ENCODE data around the gene ST6GALNAC5. TPM values are rescaled to one million over a fixed set of nuclear protein-coding genes. Genes with fewer than 3 reads are reported as not detected.

ST6GALNAC5 gene
- total RNA-seq, 1 donor from 2014 or later, result 32.9 TPM

GRCh38 chr1:76861149-76861548 lies 6.1 kb upstream of the ST6GALNAC5 start:
- Histone ChIP-seq H3K4me3 (no peak overlapping the region), H3K27ac (no peak overlapping the region), H3K9me3 (no peaks in the 10 kb centered on the region), H3K4me1 (peaks cover 0 to 18% of the 10 kb centered on the region in 2 donors), H3K27me3 (no peaks in the 10 kb centered on the region), H3K36me3 (no peaks in the 10 kb centered on the region)
- DNase-seq (ENCODE audit: low spot score in 2 of 2), result no peak
- TF ChIP-seq CTCF (IDR thresholded peaks at IDR 0.05), result no peak
- intact Hi-C loops (cut with DNase I), result loop anchor here (10.0 kb wide), 1 partner anchor 436 kb away; no protein-coding TSS in a partner anchor

- TF ChIP-seq CTCF (IDR thresholded peaks at IDR 0.05), result no peak
- Histone ChIP-seq H3K27me3 (no peaks in the 10 kb centered on the region), H3K36me3 (no peaks in the 10 kb centered on the region), H3K4me1 (peaks cover 0 to 18% of the 10 kb centered on the region in 2 donors), H3K27ac (no peak overlapping the region), H3K4me3 (no peak overlapping the region), H3K9me3 (no peaks in the 10 kb centered on the region)
- intact Hi-C loops (cut with DNase I), result loop anchor here (10.0 kb wide), 1 partner anchor 438 kb away; no protein-coding TSS in a partner anchor
- no peak for DNase-seq (ENCODE audit: low spot score in 2 of 2)
These were observed 4.8 kb upstream of the ST6GALNAC5 start for GRCh38 chr1:76862447-76862846.

GRCh38 chr1:76864383-76864782 lies 2.9 kb upstream of the ST6GALNAC5 start:
- DNase-seq (ENCODE audit: low spot score in 2 of 2), result no peak
- Histone ChIP-seq H3K4me1 (peaks cover 0 to 21% of the 10 kb centered on the region in 2 donors), H3K4me3 (peak overlapping the region in 1 of 2 donors; percentile 35), H3K27ac (peak overlapping the region in 1 of 2 donors; percentile 28), H3K9me3 (no peaks in the 10 kb centered on the region), H3K36me3 (no peaks in the 10 kb centered on the region), H3K27me3 (no peaks in the 10 kb centered on the region)
- TF ChIP-seq CTCF (IDR thresholded peaks at IDR 0.05), result no peak
- intact Hi-C loops (cut with DNase I), result loop anchor here (10.0 kb wide), 1 partner anchor 440 kb away; no protein-coding TSS in a partner anchor

GRCh38 chr1:76865696-76866286 lies 1.5 kb upstream of the ST6GALNAC5 start:
- Histone ChIP-seq H3K4me3 (peak overlapping the region in 1 of 2 donors; percentile 76), H3K36me3 (no peaks in the 10 kb centered on the region), H3K27me3 (no peaks in the 10 kb centered on the region), H3K27ac (peak overlapping the region; percentile 22 to 33), H3K4me1 (peaks cover 0 to 21% of the 10 kb centered on the region in 2 donors), H3K9me3 (no peaks in the 10 kb centered on the region)
- DNase-seq (ENCODE audit: low spot score in 2 of 2), result no peak
- no peak for TF ChIP-seq CTCF (IDR thresholded peaks at IDR 0.05)
- intact Hi-C loops (cut with DNase I), result loop anchor here (10.0 kb wide), 1 partner anchor 441 kb away; no protein-coding TSS in a partner anchor

- peak overlapping the region in 1 of 2 donors; percentile 69 for H3K27ac ChIP-seq
- H3K4me1 ChIP-seq, result peaks cover 0 to 21% of the 10 kb centered on the region in 2 donors
- no peak for DNase-seq (ENCODE audit: low spot score in 2 of 2)
- H3K36me3 ChIP-seq, result no peaks in the 10 kb centered on the region
- H3K4me3 ChIP-seq, result peak overlapping the region in 1 of 2 donors; percentile 76
- TF ChIP-seq CTCF (IDR thresholded peaks at IDR 0.05), result no peak
- no peaks in the 10 kb centered on the region for H3K9me3 ChIP-seq
- no peaks in the 10 kb centered on the region for H3K27me3 ChIP-seq
- intact Hi-C loops (cut with DNase I), result loop anchor here (10.0 kb wide), 1 partner anchor 442 kb away; no protein-coding TSS in a partner anchor
These were observed 714 bp upstream of the ST6GALNAC5 start for GRCh38 chr1:76866566-76866965.
